Measurements from ENCODE around the gene RERE.
"Not testable (repeated sequence)": the region's sequence is repeated elsewhere in the genome, so short reads cannot be mapped to it uniquely, and the experiment has no call there.

RERE gene

GRCh38 chr1:8450312-8450711 is 367.1 kb downstream of the RERE start:
- no peaks in the 10 kb centered on the region for H3K27me3 ChIP-seq (ENCODE audit: control insufficient read depth, low read length)
- no peaks in the 10 kb centered on the region for H3K9me3 ChIP-seq (ENCODE audit: control insufficient read depth, insufficient read depth, low read length)
- H3K79me2 ChIP-seq (ENCODE audit: control insufficient read depth, low read length): 0 out of 2 replicates have a peak, but pooled peaks cover 2% of the 10 kb centered on the region
- TF ChIP-seq CTCF (IDR thresholded peaks at IDR 0.05; ENCODE audit: low read depth, low read length, poor library complexity, severe bottlenecking) (no peak), EZH2phosphoT487 (IDR thresholded peaks at IDR 0.05; ENCODE audit: borderline replicate concordance, low read length) (no peak)
- no peak overlapping the region for H3K4me2 ChIP-seq (ENCODE audit: low read length)
- H3K36me3 ChIP-seq (ENCODE audit: control insufficient read depth, low read length): no peaks in the 10 kb centered on the region; the same call in 1 of the 2 replicates
- no peaks in the 10 kb centered on the region for H3F3A ChIP-seq (ENCODE audit: control insufficient read depth, insufficient read depth)
- no peaks in the 10 kb centered on the region for H3K4me1 ChIP-seq (ENCODE audit: control insufficient read depth, low read length)
- no peak overlapping the region for H3K27ac ChIP-seq (ENCODE audit: low read depth, low read length)
- no peaks in the 10 kb centered on the region for H3K9me2 ChIP-seq (replicated peaks; ENCODE audit: control insufficient read depth, low read length)
- H3K4me3 ChIP-seq (ENCODE audit: low read length): no peak overlapping the region
- no peaks in the 10 kb centered on the region for H4K20me1 ChIP-seq (ENCODE audit: control insufficient read depth, insufficient read depth, low read depth, low read length)

GRCh38 chr1:8448911-8449661 is 368.4 kb downstream of the RERE start:
- Histone ChIP-seq H4K20me1 (ENCODE audit: control insufficient read depth, insufficient read depth, low read depth, low read length) (no peaks in the 10 kb centered on the region), H3K4me1 (ENCODE audit: control insufficient read depth, low read length) (no peaks in the 10 kb centered on the region), H3F3A (ENCODE audit: control insufficient read depth, insufficient read depth) (no peaks in the 10 kb centered on the region), H3K9me2 (replicated peaks; ENCODE audit: control insufficient read depth, low read length) (no peaks in the 10 kb centered on the region), H3K79me2 (ENCODE audit: control insufficient read depth, low read length) (0 out of 2 replicates have a peak, but pooled peaks cover 2% of the 10 kb centered on the region), H3K4me3 (ENCODE audit: low read length) (no peak overlapping the region), H3K4me2 (ENCODE audit: low read length) (no peak overlapping the region), H3K36me3 (ENCODE audit: control insufficient read depth, low read length) (no peaks in the 10 kb centered on the region), H3K27ac (ENCODE audit: low read depth, low read length) (no peak overlapping the region), H3K9me3 (ENCODE audit: control insufficient read depth, insufficient read depth, low read length) (no peaks in the 10 kb centered on the region), H3K27me3 (ENCODE audit: control insufficient read depth, low read length) (no peaks in the 10 kb centered on the region)
- TF ChIP-seq EZH2phosphoT487 (IDR thresholded peaks at IDR 0.05; ENCODE audit: borderline replicate concordance, low read length) (no peak), CTCF (IDR thresholded peaks at IDR 0.05; ENCODE audit: low read depth, low read length, poor library complexity, severe bottlenecking) (no peak)

- not testable (repeated sequence) for H3K4me1 ChIP-seq (ENCODE audit: control insufficient read depth, low read length); H3K79me2 ChIP-seq (ENCODE audit: control insufficient read depth, low read length); H4K20me1 ChIP-seq (ENCODE audit: control insufficient read depth, insufficient read depth, low read depth, low read length); H3K4me3 ChIP-seq (ENCODE audit: low read length); H3F3A ChIP-seq (ENCODE audit: control insufficient read depth, insufficient read depth); H3K9me3 ChIP-seq (ENCODE audit: control insufficient read depth, insufficient read depth, low read length); H3K4me2 ChIP-seq (ENCODE audit: low read length); H3K9me2 ChIP-seq (replicated peaks; ENCODE audit: control insufficient read depth, low read length); H3K36me3 ChIP-seq (ENCODE audit: control insufficient read depth, low read length); H3K27me3 ChIP-seq (ENCODE audit: control insufficient read depth, low read length); H3K27ac ChIP-seq (ENCODE audit: low read depth, low read length)
Measured at GRCh38 chr1:8448505-8448904, 368.9 kb downstream of the RERE start.

- H3F3A ChIP-seq (ENCODE audit: control insufficient read depth, insufficient read depth): no peaks in the 10 kb centered on the region
- H4K20me1 ChIP-seq (ENCODE audit: control insufficient read depth, insufficient read depth, low read depth, low read length): no peaks in the 10 kb centered on the region
- no peaks in the 10 kb centered on the region for H3K36me3 ChIP-seq (ENCODE audit: control insufficient read depth, low read length)
- TF ChIP-seq CTCF (IDR thresholded peaks at IDR 0.05; ENCODE audit: low read depth, low read length, poor library complexity, severe bottlenecking): no peak
- TF ChIP-seq EZH2phosphoT487 (IDR thresholded peaks at IDR 0.05; ENCODE audit: borderline replicate concordance, low read length): no peak
- no peaks in the 10 kb centered on the region for H3K4me1 ChIP-seq (ENCODE audit: control insufficient read depth, low read length)
- H3K9me3 ChIP-seq (ENCODE audit: control insufficient read depth, insufficient read depth, low read length): no peaks in the 10 kb centered on the region
- H3K27ac ChIP-seq (ENCODE audit: low read depth, low read length): no peak overlapping the region
- H3K4me3 ChIP-seq (ENCODE audit: low read length): no peak overlapping the region
- no peaks in the 10 kb centered on the region for H3K79me2 ChIP-seq (ENCODE audit: control insufficient read depth, low read length)
- H3K4me2 ChIP-seq (ENCODE audit: low read length): no peak overlapping the region
- H3K9me2 ChIP-seq (replicated peaks; ENCODE audit: control insufficient read depth, low read length): no peaks in the 10 kb centered on the region
- H3K27me3 ChIP-seq (ENCODE audit: control insufficient read depth, low read length): no peaks in the 10 kb centered on the region
Measured at GRCh38 chr1:8447616-8448150, 369.8 kb downstream of the RERE start.

GRCh38 chr1:8446119-8446518 is 371.3 kb downstream of the RERE start:
- not testable (repeated sequence) for H3K36me3 ChIP-seq (ENCODE audit: control insufficient read depth, low read length); H3K4me1 ChIP-seq (ENCODE audit: control insufficient read depth, low read length); H3K9me2 ChIP-seq (replicated peaks; ENCODE audit: control insufficient read depth, low read length); H3K4me3 ChIP-seq (ENCODE audit: low read length); H4K20me1 ChIP-seq (ENCODE audit: control insufficient read depth, insufficient read depth, low read depth, low read length); H3K27me3 ChIP-seq (ENCODE audit: control insufficient read depth, low read length); H3K27ac ChIP-seq (ENCODE audit: low read depth, low read length); H3K79me2 ChIP-seq (ENCODE audit: control insufficient read depth, low read length); H3K4me2 ChIP-seq (ENCODE audit: low read length); H3K9me3 ChIP-seq (ENCODE audit: control insufficient read depth, insufficient read depth, low read length); H3F3A ChIP-seq (ENCODE audit: control insufficient read depth, insufficient read depth)
